Activated CD8-positive, alpha-beta memory T cell treated with anti-CD3 and anti-CD28 coated beads for 24 hours (primary cell): ENCODE measurements around the gene RFPL3.

Source experiments
- DNase-seq: peaks from one replicate; pipeline ENCODE4 v3.0.0-alpha.2; 2020

Gene RFPL3

GRCh38 chr22:32357567-32357966 is at the start of gene RFPL3:
TSS of gene RFPL3 (plus strand) at chr22:32357867. CDS start at chr22:32358072, 205 bp downstream.
- peak; percentile 37 for DNase-seq

- DNase-seq, result no peak
These were observed 49.5 kb upstream of the RFPL3 start for GRCh38 chr22:32308191-32308590.

- no peak for DNase-seq
These were observed 48.7 kb upstream of the RFPL3 start for GRCh38 chr22:32308934-32309333.

GRCh38 chr22:32309585-32310251 is 47.9 kb upstream of the RFPL3 start:
- no peak for DNase-seq

- no peak for DNase-seq
These were observed 46.9 kb upstream of the RFPL3 start for GRCh38 chr22:32310777-32311176.

- DNase-seq, result no peak
These were observed 46.1 kb upstream of the RFPL3 start for GRCh38 chr22:32311551-32312071.

- no peak for DNase-seq
These were observed 44.9 kb upstream of the RFPL3 start for GRCh38 chr22:32312748-32313147.

- DNase-seq, result no peak
These were observed 44.1 kb upstream of the RFPL3 start for GRCh38 chr22:32313532-32313931.

GRCh38 chr22:32317524-32317923 is 40.1 kb upstream of the RFPL3 start:
- DNase-seq, result peak; percentile 3

- peak; percentile 17 for DNase-seq
These were observed 39.3 kb upstream of the RFPL3 start for GRCh38 chr22:32318361-32318760.

GRCh38 chr22:32319861-32320406 is 37.7 kb upstream of the RFPL3 start:
- no peak for DNase-seq

- DNase-seq, result peak; percentile 32
These were observed 34.7 kb upstream of the RFPL3 start for GRCh38 chr22:32322986-32323385.

GRCh38 chr22:32323513-32324164 is 34.0 kb upstream of the RFPL3 start:
- peak; percentile 48 for DNase-seq

- peak; percentile 45 for DNase-seq
These were observed 32.9 kb upstream of the RFPL3 start for GRCh38 chr22:32324505-32325415.

GRCh38 chr22:32325416-32325801 is 32.3 kb upstream of the RFPL3 start:
- DNase-seq, result peak; percentile 41

GRCh38 chr22:32325811-32326237 is 31.8 kb upstream of the RFPL3 start:
- no peak for DNase-seq

- DNase-seq, result peak; percentile 47
These were observed 31.0 kb upstream of the RFPL3 start for GRCh38 chr22:32326647-32327046.

GRCh38 chr22:32327066-32327465 is 30.6 kb upstream of the RFPL3 start:
- DNase-seq, result peak; percentile 41

- DNase-seq, result peak; percentile 41
These were observed 30.0 kb upstream of the RFPL3 start for GRCh38 chr22:32327596-32328171.

- DNase-seq, result peak; percentile 45
These were observed 29.1 kb upstream of the RFPL3 start for GRCh38 chr22:32328306-32329201.

GRCh38 chr22:32329202-32329645 is 28.4 kb upstream of the RFPL3 start:
- no peak for DNase-seq
